Stomach (tissue), 4 donors: ENCODE data around the gene COL4A2.

Source experiments
- POLR2AphosphoS5 ChIP-seq, 3 donors: sonication (generic); formaldehyde crosslinking; IDR thresholded peaks; one replicate each; pipeline ENCODE4 v1.6.1; 2016; ENCODE audit warnings: antibody characterized with exemption in 3 of 3
- TF ChIP-seq, protein P1 (sequence below), 7 experiments: fragments of 450-650 bp in 4 of 7; fragments of 200-600 bp in 3 of 7; sonication (generic) in 3 of 7; IDR thresholded peaks; one replicate each; pipeline ENCODE4 v1.5.1; 2016 to 2019; ENCODE audit warnings: antibody characterized with exemption in 7 of 7, control low read depth in 2 of 7, mild to moderate bottlenecking in 1 of 7

DNA sequence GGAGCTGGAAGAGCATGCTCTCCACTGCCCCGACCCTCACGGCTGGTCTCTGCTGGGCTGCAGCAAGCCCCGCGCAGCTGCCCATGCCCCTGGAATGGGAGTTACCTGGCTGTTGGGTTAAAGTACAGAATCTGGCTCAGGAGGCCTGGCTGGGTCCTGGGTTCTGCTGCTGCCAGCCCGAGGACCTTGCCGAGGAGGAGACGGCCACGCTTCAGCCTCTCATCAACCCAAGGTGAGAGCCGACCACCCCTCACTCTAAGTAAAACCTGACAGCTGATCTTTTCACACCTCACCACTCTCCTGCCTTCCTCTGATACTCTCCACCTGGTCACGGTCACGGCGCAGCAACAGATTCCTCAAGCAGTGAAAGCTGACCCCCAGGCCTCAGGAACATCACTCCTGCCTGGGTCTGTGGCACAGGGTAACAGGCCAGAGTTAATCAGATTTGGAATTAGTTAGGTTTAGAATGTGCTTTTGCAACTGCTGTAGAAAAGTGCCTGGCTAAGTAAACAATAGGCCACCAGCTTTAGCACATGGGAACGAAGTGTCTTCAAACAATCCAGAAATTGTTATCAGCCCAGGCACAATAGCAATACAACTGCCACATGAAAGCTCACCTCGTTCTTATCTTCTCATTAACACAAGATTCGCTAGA lies 233.9 kb downstream of the COL4A2 start:
- peak in 2 of 3 donors; percentile 75 to 81 for TF ChIP-seq POLR2AphosphoS5 (IDR thresholded peaks at IDR 0.05)
- TF ChIP-seq, protein P1, sequence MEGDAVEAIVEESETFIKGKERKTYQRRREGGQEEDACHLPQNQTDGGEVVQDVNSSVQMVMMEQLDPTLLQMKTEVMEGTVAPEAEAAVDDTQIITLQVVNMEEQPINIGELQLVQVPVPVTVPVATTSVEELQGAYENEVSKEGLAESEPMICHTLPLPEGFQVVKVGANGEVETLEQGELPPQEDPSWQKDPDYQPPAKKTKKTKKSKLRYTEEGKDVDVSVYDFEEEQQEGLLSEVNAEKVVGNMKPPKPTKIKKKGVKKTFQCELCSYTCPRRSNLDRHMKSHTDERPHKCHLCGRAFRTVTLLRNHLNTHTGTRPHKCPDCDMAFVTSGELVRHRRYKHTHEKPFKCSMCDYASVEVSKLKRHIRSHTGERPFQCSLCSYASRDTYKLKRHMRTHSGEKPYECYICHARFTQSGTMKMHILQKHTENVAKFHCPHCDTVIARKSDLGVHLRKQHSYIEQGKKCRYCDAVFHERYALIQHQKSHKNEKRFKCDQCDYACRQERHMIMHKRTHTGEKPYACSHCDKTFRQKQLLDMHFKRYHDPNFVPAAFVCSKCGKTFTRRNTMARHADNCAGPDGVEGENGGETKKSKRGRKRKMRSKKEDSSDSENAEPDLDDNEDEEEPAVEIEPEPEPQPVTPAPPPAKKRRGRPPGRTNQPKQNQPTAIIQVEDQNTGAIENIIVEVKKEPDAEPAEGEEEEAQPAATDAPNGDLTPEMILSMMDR (IDR thresholded peaks at IDR 0.05) = no peak
